ENCODE measurements around the gene WDR88. TPM values are rescaled to one million over a fixed set of nuclear protein-coding genes. Genes with fewer than 3 reads are reported as not detected.

WDR88 gene
- total RNA-seq, 4 donors from 2014 or later: not detected

DNA sequence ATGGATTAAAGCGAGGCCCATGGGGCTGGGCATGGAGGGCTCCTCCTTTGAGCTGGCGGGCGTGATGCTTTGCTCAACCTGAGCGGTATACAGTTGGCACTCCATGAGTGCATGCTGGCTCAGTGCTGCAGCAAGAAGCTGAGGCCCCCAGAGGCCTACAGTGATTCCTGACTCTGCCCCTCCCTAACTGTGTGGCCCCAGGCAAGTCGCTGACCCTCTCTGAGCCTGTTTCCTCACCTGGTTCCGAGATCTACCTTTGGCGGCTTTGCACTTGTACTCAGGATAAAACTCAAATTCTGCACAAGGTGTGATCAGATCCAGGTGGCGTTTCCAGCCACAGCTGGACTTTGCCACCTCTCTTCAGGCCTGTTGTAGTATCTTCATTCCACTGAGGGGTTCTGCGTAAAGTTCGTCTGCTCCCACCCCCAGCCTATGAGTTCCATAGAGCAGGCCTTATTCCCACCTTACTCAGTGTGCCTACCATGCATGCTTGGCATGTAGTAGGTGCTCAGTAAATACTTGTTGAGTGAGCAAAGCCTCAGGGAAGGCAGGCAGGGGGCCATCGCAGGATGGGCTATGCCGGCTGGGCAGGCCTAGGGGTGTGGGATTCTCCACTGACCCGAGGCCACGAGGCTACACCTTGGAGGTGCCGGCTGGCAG, 70.1 kb downstream of the WDR88 start:
- TF ChIP-seq, protein P1, sequence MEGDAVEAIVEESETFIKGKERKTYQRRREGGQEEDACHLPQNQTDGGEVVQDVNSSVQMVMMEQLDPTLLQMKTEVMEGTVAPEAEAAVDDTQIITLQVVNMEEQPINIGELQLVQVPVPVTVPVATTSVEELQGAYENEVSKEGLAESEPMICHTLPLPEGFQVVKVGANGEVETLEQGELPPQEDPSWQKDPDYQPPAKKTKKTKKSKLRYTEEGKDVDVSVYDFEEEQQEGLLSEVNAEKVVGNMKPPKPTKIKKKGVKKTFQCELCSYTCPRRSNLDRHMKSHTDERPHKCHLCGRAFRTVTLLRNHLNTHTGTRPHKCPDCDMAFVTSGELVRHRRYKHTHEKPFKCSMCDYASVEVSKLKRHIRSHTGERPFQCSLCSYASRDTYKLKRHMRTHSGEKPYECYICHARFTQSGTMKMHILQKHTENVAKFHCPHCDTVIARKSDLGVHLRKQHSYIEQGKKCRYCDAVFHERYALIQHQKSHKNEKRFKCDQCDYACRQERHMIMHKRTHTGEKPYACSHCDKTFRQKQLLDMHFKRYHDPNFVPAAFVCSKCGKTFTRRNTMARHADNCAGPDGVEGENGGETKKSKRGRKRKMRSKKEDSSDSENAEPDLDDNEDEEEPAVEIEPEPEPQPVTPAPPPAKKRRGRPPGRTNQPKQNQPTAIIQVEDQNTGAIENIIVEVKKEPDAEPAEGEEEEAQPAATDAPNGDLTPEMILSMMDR (IDR thresholded peaks at IDR 0.05 in 4 of 5, conservative IDR thresholded peaks at IDR 0.05 in 1 of 5): no peak
- intact Hi-C loops (cut with DNase I; ENCODE audit: low total_unique reads): no loop called here
- no peak for ATAC-seq

DNA sequence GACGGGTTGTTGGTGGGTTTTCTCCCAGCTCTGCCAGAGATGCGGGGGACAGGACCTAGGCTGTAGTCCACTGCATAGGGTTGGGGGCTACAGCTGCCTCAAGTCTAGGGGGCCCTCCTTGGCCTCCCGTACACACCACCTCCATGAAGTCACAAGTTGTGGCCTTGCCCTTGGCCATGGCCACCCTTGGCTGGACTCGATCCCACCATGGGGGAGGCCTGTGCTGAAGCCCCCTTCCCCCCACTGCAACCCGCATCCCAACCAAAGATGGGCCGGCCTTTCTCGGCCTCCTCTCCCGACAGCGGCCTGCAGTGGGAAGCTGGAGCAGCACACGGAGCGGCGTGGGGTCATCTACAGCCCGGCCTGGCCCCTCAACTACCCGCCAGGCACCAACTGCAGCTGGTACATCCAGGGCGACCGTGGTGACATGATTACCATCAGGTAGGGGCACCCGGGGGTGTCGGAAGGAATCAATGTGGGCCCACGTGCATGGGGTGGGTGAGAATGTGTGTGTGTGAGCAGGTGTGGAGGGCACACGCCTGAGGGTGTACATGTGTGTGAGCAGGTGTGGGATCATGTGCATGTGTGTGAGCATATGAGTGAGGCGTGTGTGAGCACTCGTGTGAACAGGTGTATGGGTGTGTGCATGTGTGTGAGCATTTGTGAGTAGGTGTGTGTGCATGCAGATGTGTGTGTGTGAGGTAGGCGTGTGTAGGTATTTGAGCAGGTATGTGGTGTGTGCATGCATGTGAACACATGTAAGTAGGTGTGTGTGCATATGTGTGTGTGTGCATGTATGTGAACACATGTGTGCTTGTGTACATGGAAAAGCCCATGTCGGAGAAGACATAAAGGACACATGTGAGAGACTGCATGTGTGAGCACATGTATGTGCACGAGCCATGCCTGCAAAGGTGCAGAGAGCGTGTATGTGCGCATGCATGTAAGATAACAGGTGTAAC, 70.9 kb downstream of the WDR88 start:
- no peak overlapping the region for H3K4me3 ChIP-seq
- H3K27me3 ChIP-seq: no peaks in the 10 kb centered on the region
- TF ChIP-seq, protein P1 (IDR thresholded peaks at IDR 0.05 in 4 of 5, conservative IDR thresholded peaks at IDR 0.05 in 1 of 5): no peak
- no peak for TF ChIP-seq POLR2A (IDR thresholded peaks at IDR 0.05)
- no peak overlapping the region for H3K27ac ChIP-seq
- in situ Hi-C loops (cut with MboI; ENCODE audit: low sequenced_read_pairs in 4 of 4) (no loop called here), intact Hi-C loops (cut with DNase I; ENCODE audit: low total_unique reads) (no loop called here)
- no peaks in the 10 kb centered on the region for H3K36me3 ChIP-seq
- no peaks in the 10 kb centered on the region for H3K4me1 ChIP-seq
- no peaks in the 10 kb centered on the region for H3K9me3 ChIP-seq
- ATAC-seq (no peak), DNase-seq (no peak)

More for the DNA sequence above, 70.1 kb downstream of the WDR88 start:
- Histone ChIP-seq H3K4me1 (no peaks in the 10 kb centered on the region), H3K27ac (no peak overlapping the region), H3K36me3 (no peaks in the 10 kb centered on the region), H3K9me3 (no peaks in the 10 kb centered on the region), H3K27me3 (no peaks in the 10 kb centered on the region), H3K4me3 (no peak overlapping the region)
- in situ Hi-C loops (cut with MboI; ENCODE audit: low sequenced_read_pairs in 4 of 4): no loop called here
- no peak for DNase-seq

DNA sequence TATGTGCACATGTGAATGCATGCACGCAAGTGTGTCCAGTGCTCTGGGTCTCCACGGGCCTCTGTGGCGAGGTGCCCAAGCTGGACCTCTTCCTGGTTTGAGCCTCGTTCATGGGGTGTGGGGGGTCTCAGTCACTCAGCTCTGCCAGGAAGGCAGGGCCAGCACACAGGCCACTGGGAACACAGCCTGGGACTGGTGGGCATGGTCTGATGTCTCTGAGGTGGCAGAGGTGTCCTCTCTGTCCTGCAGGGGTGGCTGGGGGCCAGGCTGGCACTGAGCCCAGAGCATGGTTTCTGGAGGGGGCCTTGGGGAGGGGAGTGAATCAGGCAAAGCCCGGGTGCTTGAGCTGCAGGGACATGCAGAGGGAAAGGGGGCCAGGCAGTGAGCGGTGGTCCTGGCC, 71.6 kb downstream of the WDR88 start:
- in situ Hi-C loops (cut with MboI; ENCODE audit: low sequenced_read_pairs in 4 of 4) (no loop called here), intact Hi-C loops (cut with DNase I; ENCODE audit: low total_unique reads) (no loop called here)
- H3K36me3 ChIP-seq: no peaks in the 10 kb centered on the region

DNA sequence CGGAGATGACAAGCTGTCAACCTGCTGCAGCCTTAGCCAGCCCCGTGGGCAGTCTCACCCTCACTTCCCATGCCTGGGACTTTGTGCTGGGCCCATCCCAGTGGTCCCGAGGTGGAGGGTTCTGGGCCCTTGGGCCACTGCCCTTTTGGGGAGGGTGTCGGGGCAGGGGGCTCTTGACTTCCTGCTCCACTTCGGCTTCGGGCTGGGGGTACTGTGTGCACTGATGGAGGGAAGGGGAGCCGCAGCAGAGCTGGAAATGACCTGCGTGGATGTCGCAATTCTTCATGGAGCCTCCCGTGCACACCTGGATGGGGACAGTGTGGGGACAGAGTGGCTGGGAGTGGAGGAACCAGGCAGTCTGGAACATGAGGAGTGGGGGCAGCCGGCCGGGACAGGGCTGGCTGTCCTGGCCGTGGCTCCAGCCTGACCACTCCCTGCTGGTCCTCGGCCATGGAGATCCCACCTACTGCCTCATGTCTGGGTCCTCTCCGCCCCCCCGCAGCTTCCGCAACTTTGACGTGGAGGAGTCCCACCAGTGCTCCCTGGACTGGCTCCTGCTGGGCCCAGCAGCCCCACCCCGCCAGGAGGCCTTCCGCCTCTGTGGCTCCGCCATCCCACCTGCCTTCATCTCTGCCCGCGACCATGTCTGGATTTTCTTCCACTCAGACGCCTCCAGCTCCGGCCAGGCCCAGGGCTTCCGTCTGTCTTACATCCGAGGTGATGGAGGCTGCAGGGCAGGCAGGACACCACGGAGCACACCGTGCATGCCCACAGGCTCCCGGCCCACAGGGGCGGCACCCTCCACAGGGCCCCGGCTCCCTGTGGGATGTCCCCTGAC, 72.4 kb downstream of the WDR88 start:
- in situ Hi-C loops (cut with MboI; ENCODE audit: low sequenced_read_pairs in 4 of 4): no loop called here
- ATAC-seq: no peak
- no peak for DNase-seq
- no peak overlapping the region for H3K4me3 ChIP-seq
- intact Hi-C loops (cut with DNase I; ENCODE audit: low total_unique reads): no loop called here
- no peaks in the 10 kb centered on the region for H3K27me3 ChIP-seq
- no peak for TF ChIP-seq POLR2A (IDR thresholded peaks at IDR 0.05)
- TF ChIP-seq, protein P1 (IDR thresholded peaks at IDR 0.05 in 4 of 5, conservative IDR thresholded peaks at IDR 0.05 in 1 of 5): no peak
- H3K4me1 ChIP-seq: no peaks in the 10 kb centered on the region
- no peak overlapping the region for H3K27ac ChIP-seq
- H3K9me3 ChIP-seq: no peaks in the 10 kb centered on the region
- H3K36me3 ChIP-seq: no peaks in the 10 kb centered on the region

More for the DNA sequence above, 71.6 kb downstream of the WDR88 start:
- ATAC-seq (no peak), DNase-seq (no peak)
- TF ChIP-seq, protein P1 (IDR thresholded peaks at IDR 0.05 in 4 of 5, conservative IDR thresholded peaks at IDR 0.05 in 1 of 5): no peak
- no peak for TF ChIP-seq POLR2A (IDR thresholded peaks at IDR 0.05)
- Histone ChIP-seq H3K4me1 (no peaks in the 10 kb centered on the region), H3K9me3 (no peaks in the 10 kb centered on the region), H3K4me3 (no peak overlapping the region), H3K27me3 (no peaks in the 10 kb centered on the region), H3K27ac (no peak overlapping the region)

All from gastrocnemius medialis (tissue), 4 donors.